Activated CD4-positive, alpha-beta memory T cell treated with anti-CD3 and anti-CD28 coated beads, Interleukin-2, amount 10 ng/mL, durations not matched to agents 7 days and 5 days (primary cell): ENCODE measurements around the gene RNPEP. TPM values are rescaled to one million over a fixed set of nuclear protein-coding genes. Genes with fewer than 3 reads are reported as not detected.
A peak's percentile ranks its signal among the peaks of the same experiment; 100 is the strongest.

Experiments
- CTCF ChIA-PET: fragments of 350-600 bp; sonication (Branson Sonifier 250); formaldehyde crosslinking; loops from one replicate; lab custom pipeline; 2021; ENCODE audit warnings: antibody characterized with exemption, inconsistent platforms; lab: Charles Lee
- POLR2A ChIA-PET: fragments of 350-600 bp; sonication (Branson Sonifier 250); formaldehyde crosslinking; loops from one replicate; lab custom pipeline; 2021; ENCODE audit warnings: antibody characterized with exemption; lab: Charles Lee
- DNase-seq: peaks from one replicate; pipeline ENCODE4 v3.0.0-alpha.2; 2020
- H3K27ac Mint-ChIP-seq: one replicate; pipeline ENCODE4 v1.8.0; 2021; ENCODE audit warnings: mild to moderate bottlenecking, mixed read lengths
- H3K27me3 Mint-ChIP-seq: one replicate; pipeline ENCODE4 v1.8.0; 2021; ENCODE audit warnings: mixed read lengths
- H3K36me3 Mint-ChIP-seq: one replicate; pipeline ENCODE4 v1.8.0; 2021; ENCODE audit warnings: low read depth, mixed read lengths
- H3K4me1 Mint-ChIP-seq: one replicate; pipeline ENCODE4 v1.8.0; 2021; ENCODE audit warnings: mixed read lengths
- H3K4me3 Mint-ChIP-seq: one replicate; pipeline ENCODE4 v1.8.0; 2021; ENCODE audit warnings: mild to moderate bottlenecking, mixed read lengths
- H3K9me3 Mint-ChIP-seq: one replicate; pipeline ENCODE4 v1.8.0; 2021; ENCODE audit warnings: mixed read lengths
- total RNA-seq, 2 experiments: library from RNA; stranded (reverse); gene quantifications; one replicate each; pipeline ENCODE4 v1.2.3, GENCODE V29; 2021

RNPEP gene
- total RNA-seq, 2 experiments from 2014 or later = 38.5 to 41.1 TPM

DNA sequence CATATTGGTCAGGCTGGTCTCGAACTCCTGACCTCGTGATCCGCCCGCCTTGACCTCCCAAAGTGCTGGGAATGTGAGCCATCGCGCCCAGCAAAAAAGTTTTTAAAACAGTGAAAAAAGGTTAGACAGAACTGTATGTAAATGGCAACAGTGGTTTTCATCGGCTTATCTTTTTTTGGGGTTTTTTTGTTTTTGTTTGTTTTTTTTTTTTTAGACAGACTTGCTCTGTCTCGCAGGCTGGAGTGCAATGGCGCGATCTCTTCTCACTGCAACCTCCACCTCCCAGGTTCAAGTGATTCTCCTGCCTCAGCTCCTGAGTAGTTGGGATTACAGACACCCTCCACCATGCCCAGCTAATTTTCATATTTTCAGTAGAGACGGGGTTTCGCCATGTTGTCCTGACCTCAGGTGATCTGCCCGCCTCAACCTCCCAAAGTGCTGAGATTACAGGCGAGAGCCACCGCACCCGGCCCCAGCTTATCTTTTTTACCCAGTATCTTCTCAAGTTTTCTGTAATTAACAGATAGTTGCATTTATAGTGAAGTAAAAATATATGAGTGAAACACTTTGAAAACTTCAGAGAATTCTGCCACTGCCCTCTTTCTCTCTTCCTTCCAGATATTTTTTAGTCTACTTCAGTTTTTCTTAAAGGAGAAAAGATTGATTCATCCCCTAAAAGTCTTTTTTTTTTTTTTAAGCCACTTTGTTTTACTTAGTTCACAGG lies 14.1 kb upstream of the RNPEP start:
- ChIA-PET POLR2A (interaction anchor here (0.7 to 1.0 kb wide), 2 partner anchors 13 to 73 kb away, joined by 3 read pairs; partner anchors contain the start of gene TIMM17A), CTCF (interaction anchor here (0.7 kb wide), 2 partner anchors 72 to 1163 kb away, joined by 3 to 4 read pairs; no protein-coding TSS in a partner anchor)
- peaks cover 47% of the 10 kb centered on the region for H3K36me3 Mint-ChIP-seq
- H3K27ac Mint-ChIP-seq = no peak overlapping the region
- no peaks in the 10 kb centered on the region for H3K27me3 Mint-ChIP-seq
- H3K4me1 Mint-ChIP-seq = peaks cover 1% of the 10 kb centered on the region
- no peak for DNase-seq
- H3K4me3 Mint-ChIP-seq = no peak overlapping the region
- H3K9me3 Mint-ChIP-seq = no peaks in the 10 kb centered on the region

DNA sequence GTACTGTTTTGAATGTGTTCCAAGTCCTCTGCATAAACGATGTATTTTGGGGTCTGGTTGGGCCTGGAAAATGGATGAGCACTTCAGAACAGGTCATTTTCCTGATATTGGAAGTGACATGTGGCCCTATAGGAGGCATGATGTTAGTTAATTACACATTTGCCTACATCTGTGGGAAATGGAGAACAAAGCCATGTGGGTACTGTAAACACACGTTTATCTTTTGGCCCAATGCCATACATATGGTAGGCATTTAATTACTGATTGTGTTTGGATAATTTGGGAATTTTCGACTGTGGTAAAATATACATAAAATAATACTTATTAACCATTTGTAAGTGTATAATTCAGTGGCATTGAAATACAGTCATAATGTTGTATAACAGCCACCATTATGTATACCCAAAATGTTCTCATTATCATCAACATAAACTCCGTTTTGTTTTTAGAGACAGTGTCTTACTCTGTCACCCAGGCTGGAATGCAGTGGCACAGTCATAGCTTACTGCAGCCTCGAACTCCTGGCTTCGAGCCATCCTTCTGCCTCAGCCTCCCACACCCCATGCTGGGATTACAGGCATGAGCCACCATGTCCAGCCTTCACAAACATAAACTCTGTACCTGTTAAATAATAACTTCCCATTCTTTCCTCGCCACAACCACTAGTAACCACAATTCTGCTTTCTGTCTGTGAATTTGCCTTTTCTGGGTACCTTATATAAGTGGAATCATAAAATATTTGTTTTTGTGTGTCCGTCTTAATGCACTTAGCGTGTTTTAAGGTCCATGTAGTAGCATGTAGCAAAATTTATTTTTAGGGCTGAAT lies 11.9 kb upstream of the RNPEP start:
- peaks cover 1% of the 10 kb centered on the region for H3K4me1 Mint-ChIP-seq
- no peaks in the 10 kb centered on the region for H3K9me3 Mint-ChIP-seq
- ChIA-PET CTCF (interaction anchor here (4.7 kb wide), 1 partner anchor 74 kb away, joined by 116 read pairs; no protein-coding TSS in a partner anchor), POLR2A (no interaction called here)
- H3K4me3 Mint-ChIP-seq = no peak overlapping the region
- H3K27me3 Mint-ChIP-seq = peaks cover 8% of the 10 kb centered on the region
- no peak for DNase-seq
- no peak overlapping the region for H3K27ac Mint-ChIP-seq
- peaks cover 33% of the 10 kb centered on the region for H3K36me3 Mint-ChIP-seq

- Mint-ChIP-seq H3K9me3 (no peaks in the 10 kb centered on the region), H3K27ac (peak overlapping the region; percentile 74), H3K4me3 (peak overlapping the region; percentile 92), H3K27me3 (no peaks in the 10 kb centered on the region), H3K4me1 (peaks cover 28% of the 10 kb centered on the region), H3K36me3 (peaks cover 8% of the 10 kb centered on the region)
- ChIA-PET CTCF (interaction anchor here (1.0 to 3.7 kb wide), 7 partner anchors 10 to 153 kb away, joined by 3 to 21 read pairs (median 5); no protein-coding TSS in a partner anchor), POLR2A (interaction anchor here (0.8 to 2.8 kb wide), 8 partner anchors 9 to 153 kb away, joined by 3 to 13 read pairs (median 4); partner anchors contain the start of genes IPO9 and TIMM17A)
- DNase-seq = peak; percentile 78
Measured at GRCh38 chr1:201982082-201982622, 296 bp upstream of the RNPEP start.

DNA sequence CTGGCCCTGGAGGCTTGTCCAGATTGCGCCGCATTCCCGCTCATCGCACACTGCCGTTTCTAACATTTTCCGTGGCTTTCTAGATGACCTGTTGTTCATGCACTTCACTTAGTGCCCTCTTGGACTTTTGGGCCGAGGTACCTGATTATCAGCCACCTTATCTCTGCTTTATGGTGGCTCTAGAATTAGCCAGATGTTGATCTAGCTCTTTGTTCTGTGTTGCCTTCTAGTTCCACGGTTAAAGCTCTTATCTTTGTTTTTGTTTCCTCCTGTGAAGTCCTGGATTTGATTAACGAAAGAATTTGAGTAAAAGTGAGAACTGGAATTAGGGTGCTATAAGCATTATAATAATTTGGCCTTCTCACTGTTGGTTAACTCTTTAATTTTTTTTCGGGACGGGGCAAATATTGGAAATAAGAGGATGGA lies 945 bp downstream of the RNPEP start:
- Mint-ChIP-seq H3K4me3 (peak overlapping the region; percentile 97), H3K27me3 (no peaks in the 10 kb centered on the region), H3K4me1 (peaks cover 28% of the 10 kb centered on the region), H3K9me3 (no peaks in the 10 kb centered on the region), H3K27ac (peak overlapping the region; percentile 74), H3K36me3 (peaks cover 8% of the 10 kb centered on the region)
- ChIA-PET CTCF (interaction anchor here (0.7 to 3.7 kb wide), 7 partner anchors 11 to 160 kb away, joined by 3 to 21 read pairs (median 5); partner anchors contain the start of gene IPO9), POLR2A (interaction anchor here (0.7 to 2.8 kb wide), 6 partner anchors 11 to 146 kb away, joined by 3 to 13 read pairs (median 5); partner anchors contain the start of gene TIMM17A)
- no peak for DNase-seq

GRCh38 chr1:201984446-201984845 lies 2.0 kb downstream of the RNPEP start:
- Mint-ChIP-seq H3K9me3 (no peaks in the 10 kb centered on the region), H3K36me3 (peaks cover 8% of the 10 kb centered on the region), H3K4me1 (peaks cover 28% of the 10 kb centered on the region), H3K27me3 (no peaks in the 10 kb centered on the region), H3K4me3 (no peak overlapping the region), H3K27ac (no peak overlapping the region)
- POLR2A ChIA-PET = interaction anchor here (0.7 kb wide), 1 partner anchor 147 kb away, joined by 3 read pairs; no protein-coding TSS in a partner anchor
- DNase-seq = no peak
- CTCF ChIA-PET = interaction anchor here (1.2 to 2.4 kb wide), 3 partner anchors 15 to 107 kb away, joined by 3 to 9 read pairs (median 9); no protein-coding TSS in a partner anchor

DNA sequence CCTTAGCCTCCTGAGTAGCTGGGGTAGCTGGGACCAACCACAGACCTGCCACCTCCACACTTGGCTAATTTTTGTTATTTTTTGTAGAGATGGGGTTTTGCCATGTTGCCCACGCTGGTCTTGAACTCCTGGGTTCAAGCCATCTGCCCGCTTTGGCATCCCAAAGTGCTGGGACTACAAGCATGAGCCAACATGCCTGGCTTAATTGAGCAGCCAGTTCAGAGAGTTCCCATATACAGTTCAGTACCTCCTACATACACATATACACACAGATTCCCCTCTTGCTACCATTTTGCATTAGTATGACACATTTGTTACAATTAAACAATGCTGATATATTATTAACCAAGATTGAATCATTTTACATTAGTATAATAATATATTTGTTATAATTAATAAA lies 2.9 kb downstream of the RNPEP start:
- H3K36me3 Mint-ChIP-seq = peaks cover 12% of the 10 kb centered on the region
- H3K4me1 Mint-ChIP-seq = peaks cover 28% of the 10 kb centered on the region
- DNase-seq = no peak
- CTCF ChIA-PET = interaction anchor here (0.9 to 2.0 kb wide), 2 partner anchors 14 to 89 kb away, joined by 5 to 9 read pairs; no protein-coding TSS in a partner anchor
- H3K27ac Mint-ChIP-seq = no peak overlapping the region
- POLR2A ChIA-PET = no interaction called here
- H3K4me3 Mint-ChIP-seq = no peak overlapping the region
- no peaks in the 10 kb centered on the region for H3K27me3 Mint-ChIP-seq
- no peaks in the 10 kb centered on the region for H3K9me3 Mint-ChIP-seq

GRCh38 chr1:201988601-201989000 lies 6.2 kb downstream of the RNPEP start:
- no peak overlapping the region for H3K4me3 Mint-ChIP-seq
- H3K9me3 Mint-ChIP-seq = no peaks in the 10 kb centered on the region
- no peak for DNase-seq
- CTCF ChIA-PET = interaction anchor here (2.3 to 2.6 kb wide), 2 partner anchors 11 to 92 kb away, joined by 7 to 11 read pairs; no protein-coding TSS in a partner anchor
- peaks cover 14% of the 10 kb centered on the region for H3K4me1 Mint-ChIP-seq
- H3K27me3 Mint-ChIP-seq = no peaks in the 10 kb centered on the region
- H3K36me3 Mint-ChIP-seq = peaks cover 21% of the 10 kb centered on the region
- POLR2A ChIA-PET = no interaction called here
- H3K27ac Mint-ChIP-seq = no peak overlapping the region

DNA sequence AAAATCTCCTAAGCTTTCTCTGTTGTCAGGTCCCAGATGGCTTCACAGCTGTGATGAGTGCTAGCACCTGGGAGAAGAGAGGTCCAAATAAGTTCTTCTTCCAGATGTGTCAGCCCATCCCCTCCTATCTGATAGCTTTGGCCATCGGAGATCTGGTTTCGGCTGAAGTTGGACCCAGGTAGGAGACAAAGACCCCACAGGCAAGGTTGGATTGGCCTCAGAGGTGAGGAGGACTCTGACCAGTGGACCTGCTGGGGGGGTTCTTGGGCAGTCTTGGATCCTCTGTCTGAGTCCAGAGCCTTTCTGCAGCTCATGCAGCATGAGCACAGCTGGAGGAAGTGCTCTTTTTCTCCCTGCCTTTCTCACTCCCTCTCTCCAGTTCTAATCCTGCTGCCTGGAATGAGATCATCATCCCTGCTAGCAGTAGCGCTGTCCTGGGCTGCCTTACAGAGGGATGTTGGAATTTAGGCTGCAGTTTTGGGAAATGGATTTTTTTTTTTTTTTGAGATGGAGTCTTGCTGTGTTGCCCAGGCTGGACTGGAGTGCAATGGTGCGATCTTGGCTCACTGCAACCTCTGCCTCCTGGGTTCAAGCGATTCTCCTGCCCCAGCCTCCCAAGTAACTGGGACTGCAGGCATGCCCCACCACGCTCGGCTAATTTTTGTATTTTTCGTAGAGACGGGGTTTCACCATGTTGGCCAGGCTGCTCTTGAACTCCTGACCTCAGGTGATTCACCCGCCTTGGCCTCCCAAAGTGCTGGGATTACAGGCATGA lies 7.1 kb downstream of the RNPEP start:
- H3K9me3 Mint-ChIP-seq = no peaks in the 10 kb centered on the region
- no peak for DNase-seq
- POLR2A ChIA-PET = no interaction called here

DNA sequence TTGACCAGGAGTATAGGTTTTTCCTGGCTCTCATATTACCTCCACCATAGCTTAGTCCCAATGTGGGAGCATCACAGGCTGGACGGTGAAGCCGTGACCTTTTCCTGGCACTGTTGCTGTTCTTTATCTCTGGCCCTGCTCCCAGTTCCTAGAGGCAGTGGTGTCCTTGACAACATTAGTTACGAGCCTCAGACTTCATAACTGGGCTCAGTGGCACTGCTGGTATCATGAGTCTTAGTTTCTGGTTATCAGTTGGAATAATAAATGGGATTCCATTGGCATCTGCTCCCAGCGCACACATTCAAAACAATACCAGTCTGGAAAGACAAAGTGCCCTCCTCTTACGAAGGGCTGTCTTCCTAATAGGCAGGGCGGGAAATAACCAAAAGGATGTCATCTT lies 8.0 kb downstream of the RNPEP start:
- Mint-ChIP-seq H3K36me3 (peaks cover 27% of the 10 kb centered on the region), H3K27ac (no peak overlapping the region), H3K9me3 (no peaks in the 10 kb centered on the region), H3K4me1 (peaks cover 2% of the 10 kb centered on the region), H3K4me3 (no peak overlapping the region), H3K27me3 (no peaks in the 10 kb centered on the region)
- CTCF ChIA-PET = interaction anchor here (2.6 kb wide), 1 partner anchor 9 kb away, joined by 11 read pairs; no protein-coding TSS in a partner anchor
- POLR2A ChIA-PET = no interaction called here
- no peak for DNase-seq

More for the DNA sequence above, 7.1 kb downstream of the RNPEP start:
- Mint-ChIP-seq H3K36me3 (peaks cover 27% of the 10 kb centered on the region), H3K4me1 (peaks cover 5% of the 10 kb centered on the region), H3K27me3 (no peaks in the 10 kb centered on the region), H3K27ac (no peak overlapping the region), H3K4me3 (no peak overlapping the region)
- CTCF ChIA-PET = interaction anchor here (2.6 kb wide), 1 partner anchor 10 kb away, joined by 11 read pairs; no protein-coding TSS in a partner anchor

DNA sequence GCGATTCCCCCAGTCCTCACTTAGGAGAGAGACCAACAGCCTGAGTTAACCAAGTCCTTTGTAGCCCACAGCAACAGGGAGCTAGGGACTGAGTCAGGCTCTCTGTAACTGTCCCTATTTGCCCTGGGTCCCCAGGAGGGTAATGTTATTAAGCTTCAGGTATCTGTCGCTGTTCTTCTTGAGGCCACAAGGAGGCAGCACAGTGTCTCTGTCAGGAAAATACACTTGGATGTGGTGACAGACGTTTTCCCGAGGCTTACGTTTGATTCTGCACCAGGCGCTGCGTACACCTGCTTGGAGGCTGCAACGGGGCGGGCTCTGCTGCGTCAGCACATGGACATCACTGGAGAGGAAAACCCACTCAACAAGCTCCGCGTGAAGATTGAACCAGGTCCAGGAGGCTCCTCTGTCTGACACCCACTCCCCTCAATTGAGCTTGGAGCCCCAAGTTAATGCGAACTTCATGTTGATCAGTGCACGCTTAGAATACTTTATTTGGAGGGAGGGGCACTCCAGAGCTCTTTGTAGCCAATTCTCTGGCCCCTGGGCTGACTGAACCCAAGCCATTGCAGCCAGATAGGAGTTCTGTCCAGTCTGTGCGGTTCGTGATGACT lies 17.3 kb downstream of the RNPEP start:
- Mint-ChIP-seq H3K4me1 (no peaks in the 10 kb centered on the region), H3K36me3 (peaks cover 55% of the 10 kb centered on the region), H3K27me3 (no peaks in the 10 kb centered on the region), H3K4me3 (no peak overlapping the region), H3K27ac (no peak overlapping the region), H3K9me3 (no peaks in the 10 kb centered on the region)
- POLR2A ChIA-PET = interaction anchor here (1.3 kb wide), 1 partner anchor 17 kb away, joined by 4 read pairs; the partner anchor contains the start of gene RNPEP
- CTCF ChIA-PET = interaction anchor here (0.6 to 2.4 kb wide), 27 partner anchors 8 to 465 kb away, joined by 3 to 22 read pairs (median 5); partner anchors contain the start of genes PTPN7, RNPEP and TIMM17A
- peak; percentile 31 for DNase-seq

DNA sequence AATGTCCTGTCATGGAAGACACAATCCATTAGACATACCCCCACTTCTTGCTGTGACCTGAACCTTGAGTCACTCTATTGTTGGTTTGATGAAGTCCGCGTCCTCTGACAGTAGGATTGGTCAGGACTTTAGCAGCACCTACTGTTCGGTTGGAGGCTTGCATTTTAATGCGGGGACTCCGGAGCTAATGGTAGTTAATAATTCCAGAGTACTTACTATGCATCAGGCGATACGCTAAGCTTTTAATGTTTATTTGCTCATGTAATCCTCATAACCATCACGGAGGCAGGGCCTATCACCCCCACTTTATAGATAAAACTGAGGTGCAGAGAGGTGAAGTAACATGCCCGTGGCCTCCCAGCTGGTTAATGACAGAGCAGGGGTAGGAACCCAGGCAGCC lies 20.1 kb downstream of the RNPEP start:
- Mint-ChIP-seq H3K36me3 (peaks cover 44% of the 10 kb centered on the region), H3K4me1 (no peaks in the 10 kb centered on the region), H3K4me3 (no peak overlapping the region), H3K27me3 (no peaks in the 10 kb centered on the region), H3K27ac (no peak overlapping the region), H3K9me3 (no peaks in the 10 kb centered on the region)
- POLR2A ChIA-PET = no interaction called here
- DNase-seq = no peak
- CTCF ChIA-PET = interaction anchor here (0.6 kb wide), 1 partner anchor 82 kb away, joined by 4 read pairs; no protein-coding TSS in a partner anchor
